ENCODE data around the gene POLR2J. TPM values are rescaled to one million over a fixed set of nuclear protein-coding genes. Genes with fewer than 3 reads are reported as not detected.
"Not testable (repeated sequence)": the region's sequence is repeated elsewhere in the genome, so short reads cannot be mapped to it uniquely, and the experiment has no call there.

The POLR2J gene
- total and polyA plus RNA-seq, 4 donors: 13.6 to 67.3 (median 52.9) TPM

DNA sequence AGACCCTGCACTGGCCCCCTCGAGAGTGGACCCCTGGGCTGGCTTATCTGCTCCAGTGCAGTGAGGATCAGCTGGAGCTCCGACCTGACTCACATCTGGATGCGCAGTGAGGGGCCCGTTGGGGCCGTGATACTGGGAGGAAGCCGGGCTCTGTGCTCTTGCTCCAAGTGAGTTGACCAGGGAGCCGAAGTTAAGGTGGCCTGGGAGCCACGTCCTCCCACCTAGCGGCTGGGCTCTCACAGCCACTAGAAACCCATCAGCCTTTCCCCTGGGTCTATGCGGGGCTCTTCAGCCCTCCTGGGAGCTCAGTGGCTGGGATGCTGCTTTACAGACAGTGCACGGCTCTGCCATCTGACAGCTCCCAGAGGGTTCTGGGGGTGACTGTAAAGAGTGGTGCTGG is 23.1 kb downstream of the POLR2J start:
- H3K9me3 ChIP-seq (ENCODE audit: control insufficient read depth, insufficient read depth, low read length): no peaks in the 10 kb centered on the region
- peaks cover 8% of the 10 kb centered on the region for H3K4me1 ChIP-seq (ENCODE audit: control insufficient read depth, insufficient read depth, low read length)
- H3K27me3 ChIP-seq (ENCODE audit: control insufficient read depth, insufficient read depth, low read length): no peaks in the 10 kb centered on the region
- 92% methylated on average over 9 of the region's 11 CpGs for WGBS (ENCODE audit: insufficient coverage)
- H3K4me3 ChIP-seq (ENCODE audit: low read depth, low read length): no peak overlapping the region
- DNase-seq (ENCODE audit: low read depth in 4 of 6, low spot score in 6 of 6): no peak
- H3K27ac ChIP-seq (ENCODE audit: low read depth, low read length): no peak overlapping the region
- peaks cover 74% of the 10 kb centered on the region for H3K36me3 ChIP-seq (ENCODE audit: control insufficient read depth, insufficient read depth, low read length)

DNA sequence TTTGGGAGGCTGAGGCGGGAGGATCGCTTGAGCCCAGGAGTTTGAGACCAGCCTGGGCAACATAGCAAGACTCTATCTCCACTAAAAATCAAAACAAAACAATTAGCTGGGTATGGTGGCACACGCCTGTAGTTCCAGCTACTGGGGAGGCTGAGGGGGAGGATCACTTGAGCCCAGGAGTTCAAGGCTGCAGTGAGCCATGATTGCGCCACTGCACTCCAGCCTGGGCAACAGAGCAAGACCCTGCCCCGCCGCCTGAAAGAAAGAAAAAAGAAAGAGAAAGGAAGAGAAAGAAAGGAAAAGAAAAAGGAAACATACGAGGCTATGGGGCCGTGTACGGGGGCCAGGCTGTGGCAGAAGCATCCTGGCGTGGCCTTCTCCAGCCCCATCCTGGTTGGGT is 23.8 kb downstream of the POLR2J start:
- H3K9me3 ChIP-seq (ENCODE audit: control insufficient read depth, insufficient read depth, low read length); DNase-seq (ENCODE audit: low read depth in 4 of 6, low spot score in 6 of 6); H3K27ac ChIP-seq (ENCODE audit: low read depth, low read length); H3K4me3 ChIP-seq (ENCODE audit: low read depth, low read length); H3K4me1 ChIP-seq (ENCODE audit: control insufficient read depth, insufficient read depth, low read length); H3K27me3 ChIP-seq (ENCODE audit: control insufficient read depth, insufficient read depth, low read length): not testable (repeated sequence)
- peaks cover 74% of the 10 kb centered on the region for H3K36me3 ChIP-seq (ENCODE audit: control insufficient read depth, insufficient read depth, low read length)
- WGBS (ENCODE audit: insufficient coverage): 93% methylated on average over 4 of the region's 10 CpGs

- Histone ChIP-seq H3K27ac (ENCODE audit: low read depth, low read length) (no peak overlapping the region), H3K27me3 (ENCODE audit: control insufficient read depth, insufficient read depth, low read length) (no peaks in the 10 kb centered on the region), H3K36me3 (ENCODE audit: control insufficient read depth, insufficient read depth, low read length) (peaks cover 71% of the 10 kb centered on the region), H3K9me3 (ENCODE audit: control insufficient read depth, insufficient read depth, low read length) (no peaks in the 10 kb centered on the region), H3K4me3 (ENCODE audit: low read depth, low read length) (no peak overlapping the region), H3K4me1 (ENCODE audit: control insufficient read depth, insufficient read depth, low read length) (peaks cover 8% of the 10 kb centered on the region)
- no peak for DNase-seq (ENCODE audit: low read depth in 4 of 6, low spot score in 6 of 6)
- 68% methylated on average over 9 of the region's 12 CpGs for WGBS (ENCODE audit: insufficient coverage)
Measured at GRCh38 chr7:102454468-102454867, 24.3 kb downstream of the POLR2J start.

GRCh38 chr7:102453319-102453718 is 25.4 kb downstream of the POLR2J start:
- no peak for DNase-seq (ENCODE audit: low read depth in 4 of 6, low spot score in 6 of 6)
- Histone ChIP-seq H3K4me1 (ENCODE audit: control insufficient read depth, insufficient read depth, low read length) (peaks cover 8% of the 10 kb centered on the region), H3K4me3 (ENCODE audit: low read depth, low read length) (no peak overlapping the region), H3K36me3 (ENCODE audit: control insufficient read depth, insufficient read depth, low read length) (peaks cover 67% of the 10 kb centered on the region), H3K27ac (ENCODE audit: low read depth, low read length) (no peak overlapping the region), H3K9me3 (ENCODE audit: control insufficient read depth, insufficient read depth, low read length) (no peaks in the 10 kb centered on the region), H3K27me3 (ENCODE audit: control insufficient read depth, insufficient read depth, low read length) (no peaks in the 10 kb centered on the region)
- whole genome bisulfite sequencing (ENCODE audit: insufficient coverage): 87% methylated on average over 7 of the region's 7 CpGs

- H3K4me1 ChIP-seq (ENCODE audit: control insufficient read depth, insufficient read depth, low read length): peaks cover 8% of the 10 kb centered on the region
- no peak overlapping the region for H3K4me3 ChIP-seq (ENCODE audit: low read depth, low read length)
- no peaks in the 10 kb centered on the region for H3K9me3 ChIP-seq (ENCODE audit: control insufficient read depth, insufficient read depth, low read length)
- no CpG with 5 or more reads among the region's 6 CpGs for WGBS (ENCODE audit: insufficient coverage)
- H3K36me3 ChIP-seq (ENCODE audit: control insufficient read depth, insufficient read depth, low read length): peaks cover 67% of the 10 kb centered on the region
- DNase-seq (ENCODE audit: low read depth in 4 of 6, low spot score in 6 of 6): no peak
- H3K27me3 ChIP-seq (ENCODE audit: control insufficient read depth, insufficient read depth, low read length): no peaks in the 10 kb centered on the region
- no peak overlapping the region for H3K27ac ChIP-seq (ENCODE audit: low read depth, low read length)
Measured at GRCh38 chr7:102452451-102452850, 26.3 kb downstream of the POLR2J start.

- DNase-seq (ENCODE audit: low read depth in 4 of 6, low spot score in 6 of 6): peak in 1 of 6 donors; percentile 23
- Histone ChIP-seq H3K4me1 (ENCODE audit: control insufficient read depth, insufficient read depth, low read length) (peaks cover 8% of the 10 kb centered on the region), H3K36me3 (ENCODE audit: control insufficient read depth, insufficient read depth, low read length) (peaks cover 67% of the 10 kb centered on the region), H3K27me3 (ENCODE audit: control insufficient read depth, insufficient read depth, low read length) (no peaks in the 10 kb centered on the region), H3K27ac (ENCODE audit: low read depth, low read length) (no peak overlapping the region), H3K9me3 (ENCODE audit: control insufficient read depth, insufficient read depth, low read length) (no peaks in the 10 kb centered on the region), H3K4me3 (ENCODE audit: low read depth, low read length) (no peak overlapping the region)
- 40% methylated on average over 23 of the region's 23 CpGs for WGBS (ENCODE audit: insufficient coverage)
Measured at GRCh38 chr7:102451371-102452054, 27.2 kb downstream of the POLR2J start.

DNA sequence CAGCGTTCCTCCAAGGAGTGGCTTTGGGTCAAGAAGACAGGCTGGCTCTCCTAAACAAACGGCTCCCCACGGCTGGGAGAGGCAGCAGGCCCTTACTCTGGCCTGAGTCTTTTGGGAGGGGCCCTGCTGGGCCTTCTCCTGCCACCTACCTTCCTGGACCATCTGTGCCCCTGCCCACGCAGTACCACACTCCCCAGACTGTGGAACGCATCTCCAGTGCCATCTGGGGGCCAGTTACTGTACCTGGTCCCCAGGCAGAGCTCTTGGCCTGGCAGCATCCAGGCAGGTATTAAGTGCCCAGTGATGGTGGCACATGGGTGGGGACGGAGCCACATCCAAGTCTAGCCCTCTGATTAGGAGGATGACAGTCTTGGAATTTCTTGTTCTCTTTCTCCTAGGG is 28.5 kb downstream of the POLR2J start:
- DNase-seq (ENCODE audit: low read depth in 4 of 6, low spot score in 6 of 6): no peak
- Histone ChIP-seq H3K27me3 (ENCODE audit: control insufficient read depth, insufficient read depth, low read length) (no peaks in the 10 kb centered on the region), H3K27ac (ENCODE audit: low read depth, low read length) (no peak overlapping the region), H3K36me3 (ENCODE audit: control insufficient read depth, insufficient read depth, low read length) (peaks cover 66% of the 10 kb centered on the region), H3K4me3 (ENCODE audit: low read depth, low read length) (no peak overlapping the region), H3K9me3 (ENCODE audit: control insufficient read depth, insufficient read depth, low read length) (no peaks in the 10 kb centered on the region), H3K4me1 (ENCODE audit: control insufficient read depth, insufficient read depth, low read length) (peaks cover 8% of the 10 kb centered on the region)
- 75% methylated on average over 6 of the region's 6 CpGs for WGBS (ENCODE audit: insufficient coverage)

GRCh38 chr7:102449136-102449535 is 29.6 kb downstream of the POLR2J start:
- Histone ChIP-seq H3K27ac (ENCODE audit: low read depth, low read length) (no peak overlapping the region), H3K9me3 (ENCODE audit: control insufficient read depth, insufficient read depth, low read length) (no peaks in the 10 kb centered on the region)
- 97% methylated on average over 10 of the region's 15 CpGs for WGBS (ENCODE audit: insufficient coverage)

GRCh38 chr7:102447311-102447710 is 31.4 kb downstream of the POLR2J start:
- Histone ChIP-seq H3K9me3 (ENCODE audit: control insufficient read depth, insufficient read depth, low read length) (no peaks in the 10 kb centered on the region), H3K4me1 (ENCODE audit: control insufficient read depth, insufficient read depth, low read length) (peaks cover 8% of the 10 kb centered on the region), H3K36me3 (ENCODE audit: control insufficient read depth, insufficient read depth, low read length) (peaks cover 73% of the 10 kb centered on the region), H3K27me3 (ENCODE audit: control insufficient read depth, insufficient read depth, low read length) (no peaks in the 10 kb centered on the region), H3K4me3 (ENCODE audit: low read depth, low read length) (no peak overlapping the region), H3K27ac (ENCODE audit: low read depth, low read length) (no peak overlapping the region)
- no peak for DNase-seq (ENCODE audit: low read depth in 4 of 6, low spot score in 6 of 6)
- WGBS (ENCODE audit: insufficient coverage): 93% methylated on average over 14 of the region's 14 CpGs

More at GRCh38 chr7:102449136-102449535, 29.6 kb downstream of the POLR2J start:
- Histone ChIP-seq H3K4me1 (ENCODE audit: control insufficient read depth, insufficient read depth, low read length) (peaks cover 8% of the 10 kb centered on the region), H3K4me3 (ENCODE audit: low read depth, low read length) (no peak overlapping the region), H3K36me3 (ENCODE audit: control insufficient read depth, insufficient read depth, low read length) (peaks cover 65% of the 10 kb centered on the region), H3K27me3 (ENCODE audit: control insufficient read depth, insufficient read depth, low read length) (no peaks in the 10 kb centered on the region)
- DNase-seq (ENCODE audit: low read depth in 4 of 6, low spot score in 6 of 6): no peak

- H3K36me3 ChIP-seq (ENCODE audit: control insufficient read depth, insufficient read depth, low read length): peaks cover 78% of the 10 kb centered on the region
- H3K4me1 ChIP-seq (ENCODE audit: control insufficient read depth, insufficient read depth, low read length): peaks cover 4% of the 10 kb centered on the region
- H3K27me3 ChIP-seq (ENCODE audit: control insufficient read depth, insufficient read depth, low read length): no peaks in the 10 kb centered on the region
- no peaks in the 10 kb centered on the region for H3K9me3 ChIP-seq (ENCODE audit: control insufficient read depth, insufficient read depth, low read length)
- H3K27ac ChIP-seq (ENCODE audit: low read depth, low read length): no peak overlapping the region
- DNase-seq (ENCODE audit: low read depth in 4 of 6, low spot score in 6 of 6): no peak
- WGBS (ENCODE audit: insufficient coverage): 94% methylated on average over 39 of the region's 41 CpGs
- H3K4me3 ChIP-seq (ENCODE audit: low read depth, low read length): no peak overlapping the region
Measured at GRCh38 chr7:102446387-102447156, 32.1 kb downstream of the POLR2J start.
